ENCODE data around the gene TIPRL.
"Not testable (repeated sequence)": the region's sequence is repeated elsewhere in the genome, so short reads cannot be mapped to it uniquely, and the experiment has no call there.

TIPRL gene

DNA sequence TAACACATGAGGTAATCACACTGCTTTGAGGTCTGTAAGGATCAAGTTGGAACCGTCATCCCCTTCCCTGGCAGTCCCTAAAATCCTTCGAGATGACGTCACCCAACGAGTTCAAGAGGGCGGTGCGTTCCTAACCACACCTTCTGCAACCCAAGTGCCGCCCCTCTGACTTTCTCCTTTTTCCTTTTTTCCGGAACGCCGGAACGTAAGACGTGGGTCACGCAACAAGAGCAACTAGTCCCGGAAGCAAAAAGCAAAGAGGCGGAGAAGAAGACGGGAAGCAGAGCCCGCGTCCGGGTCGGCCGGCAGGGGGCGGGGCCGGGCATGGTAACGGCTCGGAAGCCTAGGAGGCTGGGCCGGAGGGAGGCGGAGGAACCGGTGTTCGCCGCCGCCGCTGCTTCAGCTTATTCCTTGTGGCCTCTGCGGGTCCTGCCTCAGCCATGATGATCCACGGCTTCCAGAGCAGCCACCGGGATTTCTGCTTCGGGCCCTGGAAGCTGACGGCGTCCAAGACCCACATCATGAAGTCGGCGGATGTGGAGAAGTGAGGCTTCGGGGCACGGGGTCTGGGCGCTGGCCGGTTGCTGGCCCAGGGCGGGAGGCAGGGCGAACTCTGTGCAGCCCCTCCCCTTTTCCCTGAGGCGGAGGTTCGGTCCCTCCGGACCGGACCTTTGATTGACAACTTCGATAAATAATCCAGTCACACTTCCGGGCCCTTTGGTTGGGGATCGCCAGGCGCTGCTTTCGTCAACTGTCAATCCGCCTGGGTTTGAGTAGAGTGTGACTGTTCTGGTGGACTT lies at the start of gene TIPRL:
TSS of gene TIPRL (plus strand) at position 325 of the 800 bp plus-strand sequence. CDS start at position 441, 116 bp downstream.
- in situ Hi-C loops (cut with MboI; ENCODE audit: low sequenced_read_pairs): no loop called here

DNA sequence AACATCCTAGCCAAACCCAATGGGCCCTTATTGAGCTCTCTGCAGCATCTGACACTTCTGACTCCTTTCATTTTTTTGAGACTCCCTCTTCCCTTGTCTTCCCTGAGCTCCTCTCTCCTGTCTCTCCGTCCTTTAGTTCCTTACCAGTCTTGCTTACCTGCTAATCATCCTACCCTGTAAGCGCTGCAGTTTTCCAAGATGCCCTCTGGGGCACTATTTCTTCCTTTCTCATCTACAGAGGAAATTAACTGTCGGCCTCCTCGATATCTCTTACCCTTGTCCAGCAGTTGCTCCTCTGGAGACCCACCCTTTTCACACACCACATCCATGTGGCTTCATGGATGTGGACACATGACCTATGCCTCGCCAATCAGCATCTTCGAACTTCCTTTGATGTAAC lies 48.8 kb upstream of the TIPRL start:
- in situ Hi-C loops (cut with MboI; ENCODE audit: low sequenced_read_pairs): no loop called here

DNA sequence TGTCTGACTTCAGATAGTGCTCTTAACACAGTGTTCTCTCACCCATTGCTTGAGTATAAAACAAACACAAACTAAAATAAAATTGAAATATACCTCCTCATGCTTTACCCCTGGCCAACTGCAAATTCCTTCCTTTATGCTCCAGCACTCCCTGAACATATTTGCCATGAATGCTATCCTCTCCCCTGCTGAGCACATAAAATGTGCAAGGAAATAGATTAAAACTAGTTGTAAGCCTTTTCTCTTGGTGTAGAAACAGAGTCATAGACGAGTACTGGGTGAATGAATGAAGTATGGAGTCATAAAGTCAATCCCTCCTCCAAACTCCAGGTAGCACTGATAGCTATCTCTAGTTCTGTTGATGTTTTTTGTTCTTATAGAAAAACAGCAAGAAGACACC lies 44.6 kb upstream of the TIPRL start:
- in situ Hi-C loops (cut with MboI; ENCODE audit: low sequenced_read_pairs): no loop called here

DNA sequence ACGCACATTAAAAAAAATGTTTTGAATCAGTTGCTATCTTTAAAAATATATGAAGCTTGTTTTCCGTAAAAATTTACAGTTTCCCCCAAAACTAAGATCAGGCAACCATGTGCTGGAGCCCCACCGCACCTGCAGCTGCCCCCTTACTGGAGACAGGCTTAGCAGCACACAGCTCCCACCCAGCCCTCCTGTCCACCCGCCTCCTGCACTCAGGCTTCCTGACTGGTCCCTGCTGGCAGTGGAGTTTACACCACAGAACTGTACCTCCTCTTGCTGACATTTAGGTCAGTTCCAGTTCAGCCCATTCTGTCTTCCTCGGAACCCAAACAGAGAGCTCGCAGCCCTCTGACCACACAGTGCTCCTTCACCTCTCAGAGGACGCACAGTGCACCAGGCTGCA lies 44.1 kb upstream of the TIPRL start:
- in situ Hi-C loops (cut with MboI; ENCODE audit: low sequenced_read_pairs): no loop called here

DNA sequence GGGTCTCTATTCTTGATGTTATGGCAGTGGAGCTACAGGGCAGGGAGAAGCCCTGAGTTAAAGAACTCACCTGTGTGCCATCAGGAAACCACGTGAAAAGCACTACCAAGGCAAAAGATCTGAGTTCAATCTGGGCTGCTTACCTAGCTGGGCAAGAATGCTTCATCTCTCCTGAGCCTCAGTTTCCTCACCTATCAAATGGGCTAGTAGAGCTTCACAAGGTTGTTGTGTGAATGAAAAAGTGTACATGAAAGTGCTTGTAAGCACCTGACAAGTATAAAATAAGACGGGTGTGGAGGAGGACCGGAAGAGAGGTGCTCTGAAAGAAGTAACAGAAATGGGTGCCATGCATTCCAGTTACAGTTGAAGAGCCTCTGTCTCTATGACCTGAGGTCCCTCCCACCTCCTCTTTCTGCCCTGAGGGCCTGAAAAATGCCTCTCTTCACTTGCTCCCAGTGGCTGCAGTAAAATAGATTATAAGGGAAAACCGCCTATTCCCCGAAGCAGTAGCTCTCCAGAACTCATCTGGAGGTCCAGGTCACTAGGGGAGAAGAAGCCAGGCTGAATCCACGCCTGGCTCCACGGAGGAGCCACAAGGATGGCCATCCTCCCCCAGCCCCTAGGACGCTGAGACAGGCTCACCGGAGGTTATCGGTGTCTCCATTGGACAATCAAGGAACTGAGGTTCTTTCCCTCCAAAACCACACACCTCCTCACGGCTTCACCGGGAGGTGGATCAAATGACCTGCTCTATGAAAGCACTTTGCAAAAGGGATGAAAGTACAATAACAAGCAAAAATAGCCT lies 43.4 kb upstream of the TIPRL start:
- in situ Hi-C loops (cut with MboI; ENCODE audit: low sequenced_read_pairs): no loop called here

DNA sequence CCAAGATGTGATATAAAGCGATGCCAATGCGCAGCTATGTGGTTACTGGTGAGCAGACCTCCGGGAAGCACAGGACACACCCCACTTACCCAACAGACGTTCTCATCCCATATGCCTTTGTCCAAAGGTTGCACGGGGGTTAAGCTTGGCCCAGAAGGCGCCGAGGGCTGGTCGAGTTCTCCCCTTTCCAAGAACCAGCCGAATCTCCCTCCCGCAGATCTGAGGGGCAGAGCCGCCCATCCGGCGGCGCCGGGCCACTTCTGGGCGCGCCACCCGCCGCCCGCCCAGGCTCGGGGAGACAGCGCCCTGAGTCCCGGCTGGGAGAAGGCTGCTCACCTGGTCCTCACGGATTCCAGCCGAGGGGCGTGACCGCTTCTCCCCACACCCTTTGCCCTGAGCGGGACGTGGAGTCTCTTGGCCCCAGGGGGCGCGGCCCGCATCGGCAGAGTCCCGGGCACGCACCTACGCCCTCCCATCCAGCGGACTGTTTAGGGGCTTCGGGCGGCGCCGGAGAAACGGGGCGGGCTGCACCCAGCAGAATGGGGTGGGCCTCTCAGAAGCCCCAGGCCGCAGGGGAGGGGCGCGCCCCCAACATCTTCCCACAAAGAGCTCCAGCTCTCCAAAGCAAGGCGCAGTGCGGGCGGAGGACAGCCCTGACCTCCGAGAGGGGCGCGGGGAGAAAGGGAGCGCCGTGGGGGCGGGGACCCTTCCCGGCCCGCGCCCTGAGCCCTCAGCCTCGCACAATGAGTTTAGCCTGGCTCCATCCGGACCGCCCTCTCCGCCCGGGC lies 42.6 kb upstream of the TIPRL start:
- in situ Hi-C loops (cut with MboI; ENCODE audit: low sequenced_read_pairs): no loop called here

DNA sequence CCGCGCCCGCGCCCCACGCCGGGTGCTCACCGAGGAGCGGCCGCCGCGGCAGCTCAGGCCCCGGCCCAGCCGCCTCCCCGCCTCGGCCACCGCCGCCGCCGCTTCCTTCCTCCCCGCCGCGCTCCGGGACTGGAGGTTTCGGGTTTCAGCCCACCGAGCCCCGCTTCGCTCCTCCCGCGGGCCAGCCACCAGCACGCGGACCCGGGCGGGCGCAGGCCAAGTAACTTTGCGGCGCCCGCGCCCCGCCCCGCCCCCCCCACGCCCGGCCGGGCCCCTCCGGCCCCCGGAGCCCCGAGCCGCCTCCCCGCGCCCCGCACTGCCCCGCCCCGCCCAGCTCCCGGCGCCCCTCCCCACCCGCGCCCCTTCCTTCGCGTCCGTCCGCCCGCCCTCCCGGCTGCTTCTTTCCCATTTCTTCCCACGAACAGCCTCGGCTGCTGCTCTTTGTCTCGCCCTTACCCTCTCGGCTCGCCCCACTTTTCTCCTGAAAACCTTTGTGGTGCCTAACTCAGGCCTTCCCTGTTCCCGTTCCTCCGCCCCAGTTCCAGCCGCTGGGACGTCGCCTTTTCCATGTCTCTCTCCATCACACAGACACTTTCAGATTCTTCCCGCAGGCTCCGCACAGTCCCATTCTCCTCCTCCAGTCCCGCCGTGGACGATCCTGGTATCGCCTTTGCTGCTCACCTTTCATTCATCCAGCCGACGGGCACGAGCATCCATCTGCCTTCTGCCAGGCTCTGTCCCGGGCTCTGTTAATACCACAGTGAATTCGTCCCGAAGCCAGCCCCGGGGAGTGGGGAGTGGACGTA lies 41.9 kb upstream of the TIPRL start, which contains the start of gene GPR161:
TSS of gene GPR161 (minus strand) at position 222 of the 806 bp plus-strand sequence. CDS start 32,080 bp downstream, outside the sequence.
- in situ Hi-C loops (cut with MboI; ENCODE audit: low sequenced_read_pairs): no loop called here

DNA sequence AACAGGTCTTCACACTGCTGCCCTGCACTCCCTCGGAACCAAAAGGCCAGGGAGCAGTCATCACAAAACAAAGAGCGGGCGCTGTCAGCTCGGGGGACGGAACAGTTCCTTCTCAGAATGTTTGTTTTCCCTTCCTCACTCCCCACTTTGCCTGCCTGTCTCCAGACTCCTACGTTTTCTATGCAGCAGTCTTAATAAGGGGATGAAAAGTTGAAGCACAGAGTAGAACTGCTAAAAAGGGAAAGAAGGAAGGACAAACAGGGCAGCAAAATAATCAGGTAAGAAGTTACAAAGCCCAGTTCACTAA lies 41.3 kb upstream of the TIPRL start:
- in situ Hi-C loops (cut with MboI; ENCODE audit: low sequenced_read_pairs): no loop called here

DNA sequence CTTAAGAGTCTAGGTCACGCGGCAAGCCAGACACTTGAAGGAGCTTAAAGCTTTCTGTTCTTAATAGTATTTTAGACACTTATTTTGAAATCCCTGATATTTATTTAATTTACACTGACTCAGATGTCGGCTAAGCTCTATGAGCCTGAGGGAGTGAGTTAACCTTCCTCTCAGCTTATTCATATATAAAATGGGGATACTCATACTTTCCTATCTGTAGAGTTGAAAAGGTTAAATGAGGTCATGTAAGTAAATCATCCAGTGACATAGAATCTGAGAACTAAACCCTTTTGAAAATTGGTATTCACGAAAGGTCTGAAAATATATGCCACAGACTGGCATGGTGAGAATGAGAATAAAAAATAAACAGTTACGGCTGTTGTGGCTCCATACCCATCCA lies 40.6 kb upstream of the TIPRL start:
- in situ Hi-C loops (cut with MboI; ENCODE audit: low sequenced_read_pairs): no loop called here

DNA sequence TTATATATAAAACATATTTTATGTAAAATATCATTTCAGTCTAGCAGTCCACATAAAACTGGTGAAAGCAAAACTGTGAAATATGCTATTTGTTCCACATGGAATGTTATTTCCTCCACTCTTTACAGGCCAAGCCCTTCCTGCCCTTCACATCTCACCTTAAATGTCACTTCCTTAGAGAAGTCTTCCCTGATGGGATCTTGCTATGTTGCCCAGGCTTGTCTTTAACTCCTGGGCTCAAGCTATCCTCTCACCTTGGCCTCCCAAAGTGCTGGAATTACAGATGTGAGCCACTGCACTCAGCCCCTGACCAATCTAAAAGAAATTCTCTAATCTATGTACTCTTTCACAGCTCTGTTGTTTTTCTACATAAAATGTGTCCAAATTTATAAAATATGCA lies 39.7 kb upstream of the TIPRL start:
- in situ Hi-C loops (cut with MboI; ENCODE audit: low sequenced_read_pairs): no loop called here

DNA sequence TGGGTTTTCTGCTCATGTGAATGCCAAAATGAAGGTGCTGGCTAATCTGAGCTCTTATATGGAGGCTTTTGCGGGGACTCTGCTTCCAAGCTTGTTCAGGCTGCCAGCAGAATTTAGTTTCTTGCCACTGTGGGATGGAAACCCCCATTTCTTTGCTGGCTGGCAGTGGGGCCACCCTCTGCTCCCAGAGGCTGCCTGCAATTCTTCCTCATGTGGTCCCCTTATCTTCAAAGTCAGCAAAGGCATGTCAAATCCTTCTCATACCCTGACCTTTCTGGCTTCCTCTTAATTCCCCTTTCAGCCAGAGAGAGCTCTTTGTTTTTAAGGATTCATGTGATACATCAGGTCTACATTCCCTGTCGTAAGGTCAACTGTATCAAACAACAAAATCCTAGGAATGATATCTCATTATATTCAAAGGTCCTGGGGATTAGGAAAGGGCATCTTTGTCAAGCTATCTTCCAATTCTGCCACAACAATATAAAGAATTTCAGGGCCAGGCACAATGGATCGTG lies 36.8 kb upstream of the TIPRL start:
- in situ Hi-C loops (cut with MboI; ENCODE audit: low sequenced_read_pairs): no loop called here

DNA sequence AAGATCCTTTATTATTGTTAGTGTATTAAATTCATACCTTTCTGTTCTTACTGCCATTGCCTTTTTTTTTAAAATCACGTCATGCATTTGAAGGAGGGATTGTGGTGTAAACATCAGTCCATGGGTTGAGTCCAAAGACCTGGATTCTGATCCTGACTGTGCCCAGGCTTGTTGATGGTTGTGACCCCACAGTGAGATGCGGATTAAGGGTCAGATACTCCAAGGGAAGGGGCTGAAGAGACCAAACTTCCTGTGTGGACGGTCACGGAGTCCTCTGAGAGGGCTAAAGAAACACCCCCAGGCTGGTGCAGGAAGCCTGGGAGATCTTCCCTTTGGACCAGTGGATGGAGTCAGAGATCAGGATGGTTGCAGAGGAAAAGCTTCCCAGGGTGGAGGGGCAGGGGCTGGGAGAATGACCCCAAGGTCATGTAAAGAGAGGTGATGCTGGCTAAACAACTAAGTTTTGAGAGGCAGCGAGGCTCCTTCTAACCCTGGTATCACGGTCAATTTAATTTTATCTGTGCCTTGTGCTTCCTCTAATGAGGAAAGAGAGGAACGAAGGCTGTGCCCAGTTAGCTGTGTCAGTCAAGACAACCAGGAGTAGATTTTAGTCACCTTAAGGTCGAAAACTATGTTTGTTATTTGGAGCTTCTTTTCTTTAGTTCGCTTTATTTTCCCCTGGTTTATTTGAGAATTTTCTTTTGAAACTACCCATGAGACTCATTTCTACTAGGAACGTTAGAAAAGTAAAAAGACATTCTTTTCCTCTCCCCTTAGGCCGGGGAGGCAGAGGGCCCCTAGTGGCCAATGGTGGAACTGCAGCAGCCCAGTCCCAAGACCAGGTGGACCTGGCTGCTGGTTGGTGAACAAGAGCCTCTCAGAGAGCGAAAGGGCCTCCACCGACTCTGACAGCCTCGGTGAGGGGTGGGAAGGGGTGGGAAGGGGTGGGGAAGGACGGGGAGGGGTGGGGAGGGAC lies 33.3 kb upstream of the TIPRL start:
- in situ Hi-C loops (cut with MboI; ENCODE audit: low sequenced_read_pairs): no loop called here

DNA sequence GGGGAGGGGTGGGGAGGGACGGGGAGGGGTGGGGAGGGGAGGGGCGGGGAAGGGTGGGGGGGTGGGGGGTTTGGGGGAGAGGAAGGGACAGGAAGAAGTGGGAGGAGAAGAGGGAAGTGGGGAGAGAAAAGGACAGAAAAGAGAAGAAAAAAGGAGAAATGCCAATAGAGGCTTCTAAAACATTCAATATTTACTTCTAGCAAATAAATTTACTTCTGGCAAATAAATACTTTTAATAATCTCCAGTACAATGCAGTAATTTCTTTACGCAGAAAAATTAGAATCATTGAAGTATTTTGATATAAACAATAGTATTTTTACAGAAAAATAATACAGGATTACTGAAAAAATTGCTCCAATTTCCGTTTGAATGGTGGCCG lies 32.6 kb upstream of the TIPRL start:
- in situ Hi-C loops (cut with MboI; ENCODE audit: low sequenced_read_pairs): no loop called here

DNA sequence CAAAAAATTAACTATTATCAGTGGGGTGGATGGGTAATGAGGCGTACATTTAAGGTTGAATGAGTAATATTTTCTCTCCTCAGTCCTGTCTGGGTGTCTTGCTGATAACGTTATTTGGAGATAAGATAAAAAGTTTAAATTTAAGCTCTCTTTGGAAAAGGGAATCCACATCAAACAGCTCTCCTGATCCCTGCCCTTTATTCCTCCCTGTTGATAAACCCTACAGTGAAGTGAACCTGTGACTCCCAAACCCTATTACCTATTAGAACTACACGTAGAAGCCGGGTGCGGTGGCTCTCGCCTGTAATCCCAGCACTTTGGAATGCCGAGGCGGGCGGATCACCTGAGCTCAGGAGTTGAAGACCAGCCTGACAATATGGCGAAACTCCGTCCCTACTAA lies 32.1 kb upstream of the TIPRL start:
- in situ Hi-C loops (cut with MboI; ENCODE audit: low sequenced_read_pairs): no loop called here

DNA sequence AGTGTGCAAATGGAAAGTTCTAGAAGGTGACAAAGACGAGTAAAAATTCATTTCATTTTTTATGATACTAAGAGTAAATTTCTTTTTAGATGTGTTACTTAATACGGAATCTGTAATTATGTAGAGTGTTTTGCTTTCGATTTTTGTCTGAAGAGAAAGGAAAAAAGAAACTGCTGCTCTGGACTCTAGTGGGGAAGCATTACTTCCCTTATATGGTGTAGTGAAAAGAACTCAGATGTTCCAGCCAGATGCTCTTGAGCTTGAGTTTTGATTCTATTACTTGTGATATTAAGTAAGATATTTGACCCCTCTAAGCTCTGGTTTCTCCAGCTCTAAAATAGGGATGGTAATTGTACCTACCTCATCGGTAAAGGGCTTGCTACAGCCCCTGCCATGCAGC lies 29.8 kb upstream of the TIPRL start:
- in situ Hi-C loops (cut with MboI; ENCODE audit: low sequenced_read_pairs): no loop called here

DNA sequence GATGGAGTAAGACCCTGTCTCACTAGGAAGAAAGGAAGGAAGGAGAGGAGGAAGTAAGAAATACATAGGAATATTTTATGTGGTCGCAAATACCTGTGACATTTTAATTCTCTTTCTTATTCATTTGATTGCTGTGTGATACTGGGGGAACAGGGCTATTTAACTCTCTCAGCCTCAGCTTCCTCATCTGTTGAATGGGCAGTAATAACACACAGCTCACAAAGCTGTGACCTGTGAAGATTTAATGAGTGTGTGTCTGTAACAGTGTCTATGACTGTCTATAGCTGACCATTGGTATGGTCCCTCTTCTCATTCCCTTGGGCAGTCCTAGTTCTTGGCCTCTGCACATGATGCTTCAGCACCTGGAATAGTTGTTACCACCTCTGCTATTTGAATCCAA lies 28.5 kb upstream of the TIPRL start:
- in situ Hi-C loops (cut with MboI; ENCODE audit: low sequenced_read_pairs): no loop called here

DNA sequence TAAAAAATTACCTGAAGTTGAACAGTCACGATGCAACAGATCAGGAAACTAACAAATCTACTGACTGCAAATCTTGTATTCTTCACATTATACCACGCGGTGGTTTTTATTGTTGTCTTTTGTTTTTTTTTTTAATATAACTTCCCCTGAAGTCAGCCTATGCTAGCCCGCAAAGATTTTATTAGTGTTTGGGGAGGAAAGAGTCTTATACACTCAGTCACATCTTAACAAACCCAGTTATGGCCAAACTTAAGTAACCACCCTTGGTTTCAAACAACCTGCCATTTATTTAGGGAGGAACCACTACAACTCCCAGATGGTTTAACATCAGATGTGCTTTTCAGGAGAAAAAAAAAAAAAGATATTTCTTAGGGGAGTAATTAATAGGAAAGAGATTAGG lies 26.8 kb upstream of the TIPRL start:
- in situ Hi-C loops (cut with MboI; ENCODE audit: low sequenced_read_pairs): no loop called here

DNA sequence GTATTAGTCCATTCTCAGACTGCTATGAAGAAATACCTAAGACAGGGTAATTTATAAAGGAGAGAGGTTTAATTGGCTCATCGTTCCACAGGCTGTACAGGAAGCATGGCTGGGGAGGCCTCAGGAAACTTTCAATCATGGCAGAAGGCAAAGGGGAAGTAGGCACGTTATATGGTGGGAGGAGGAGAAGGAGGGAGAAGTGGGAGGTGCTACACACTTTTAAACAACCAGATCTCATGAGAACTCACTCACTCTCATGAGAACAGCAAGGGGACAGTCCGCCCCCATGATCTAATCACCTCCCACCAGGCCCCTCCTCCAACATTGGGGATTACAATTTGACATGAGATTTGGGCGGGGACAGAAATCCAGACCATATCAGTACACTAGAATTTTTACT lies 24.1 kb upstream of the TIPRL start:
- in situ Hi-C loops (cut with MboI; ENCODE audit: low sequenced_read_pairs): not testable (repeated sequence)

DNA sequence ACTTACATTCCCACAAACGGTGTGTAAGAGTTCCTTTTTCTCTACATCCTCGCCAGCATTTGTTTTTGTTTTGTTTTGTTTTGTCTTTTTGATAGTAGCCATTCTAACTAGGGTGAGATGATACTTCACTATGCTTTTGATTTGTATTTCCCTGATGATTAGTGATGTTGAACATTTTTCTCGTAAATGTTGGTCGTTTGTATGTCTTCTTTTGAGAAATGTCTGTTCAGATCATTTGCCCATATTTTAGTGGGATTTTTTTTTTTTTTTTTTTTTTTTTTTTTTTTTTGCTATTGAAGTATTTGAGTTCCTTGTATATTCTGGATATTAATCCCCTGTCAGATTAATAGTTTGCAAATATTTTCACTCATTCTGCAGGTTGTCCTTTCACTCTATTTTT lies 22.9 kb upstream of the TIPRL start:
- in situ Hi-C loops (cut with MboI; ENCODE audit: low sequenced_read_pairs): no loop called here

Data from hTERT RPE-1 (cell line).